ENCODE data around the gene FAM25A. TPM values are rescaled to one million over a fixed set of nuclear protein-coding genes. Genes with fewer than 3 reads are reported as not detected.

FAM25A gene
- total and polyA plus RNA-seq, 2 donors (not counting 3 experiments of a cell fraction or from before 2014, with no cell fraction given): not detected

DNA sequence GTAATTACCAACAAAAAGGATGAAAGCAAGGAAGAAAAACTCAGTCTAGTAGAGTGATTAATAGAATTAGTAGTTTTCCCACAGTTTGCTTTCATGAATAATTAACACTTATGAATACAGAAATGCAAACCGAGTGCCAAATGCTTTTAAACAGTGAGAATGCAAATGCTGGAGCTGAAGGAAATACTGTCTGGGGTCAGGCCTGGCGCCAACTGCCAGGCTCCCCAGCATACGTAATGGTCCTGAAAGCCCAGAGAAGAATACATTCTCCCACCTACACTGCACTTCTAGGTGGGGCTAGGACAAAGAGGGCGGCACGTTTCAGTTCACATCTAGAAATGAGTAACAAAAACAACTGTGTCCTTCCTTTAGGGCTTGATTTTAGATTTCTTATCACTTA is 44.6 kb downstream of the FAM25A start:
- Histone ChIP-seq H3K79me2 (ENCODE audit: control insufficient read depth, insufficient read depth, low read length) (no peaks in the 10 kb centered on the region), H2AFZ (ENCODE audit: low read depth, low read length) (no peak overlapping the region), H3K9ac (replicated peaks; ENCODE audit: extremely low read depth, insufficient read depth, low read length) (no peak overlapping the region), H4K20me1 (replicated peaks; ENCODE audit: control insufficient read depth, extremely low read depth, insufficient read depth, low read length) (no peaks in the 10 kb centered on the region), H3K4me3 (replicated peaks in 1 of 3; ENCODE audit: insufficient read depth in 1 of 3, low read depth in 1 of 3, low read length in 3 of 3) (no peak overlapping the region), H3K27me3 (ENCODE audit: control insufficient read depth in 2 of 2, insufficient read depth in 2 of 2, low read length in 2 of 2) (no peaks in the 10 kb centered on the region), H3K4me2 (ENCODE audit: insufficient read depth, low read length) (no peak overlapping the region), H3K36me3 (ENCODE audit: control insufficient read depth in 2 of 2, extremely low read depth in 1 of 2, insufficient read depth in 2 of 2, low read length in 2 of 2) (peaks cover 10 to 15% of the 10 kb centered on the region in 2 experiments), H3K9me3 (replicated peaks; ENCODE audit: control insufficient read depth, insufficient read depth, low read length) (no peaks in the 10 kb centered on the region), H3K9me1 (replicated peaks; ENCODE audit: control insufficient read depth, extremely low read depth, insufficient read depth, low read length) (no peaks in the 10 kb centered on the region), H3K27ac (ENCODE audit: insufficient read depth, low read depth, low read length) (no peak overlapping the region), H3K4me1 (ENCODE audit: control insufficient read depth, extremely low read depth, insufficient read depth, low read length) (no peaks in the 10 kb centered on the region)
- DNase-seq (ENCODE audit: low read depth, low spot score): no peak
- ChIA-PET POLR2A (no interaction called here), CTCF (no interaction called here)
- intact Hi-C loops (cut with micrococcal nuclease): no loop called here
- dilution Hi-C loops (cut with MboI; ENCODE audit: extremely low pct_ligation_motif_present, low sequenced_read_pairs): no loop called here
- FAIRE-seq: no peak
- no TSS peak for BruUV-seq (replicated peaks)
- TF ChIP-seq GATA2 (IDR thresholded peaks at IDR 0.05; ENCODE audit: insufficient read depth, insufficient read length, low read depth, low read length): no peak
- no peak for TF ChIP-seq EZH2 (IDR thresholded peaks at IDR 0.05; ENCODE audit: borderline replicate concordance, low read depth, low read length, severe bottlenecking)
- no peak for TF ChIP-seq POLR2AphosphoS5 (IDR thresholded peaks at IDR 0.05; ENCODE audit: insufficient read depth, low read depth, low read length)
- TF ChIP-seq, protein P1, sequence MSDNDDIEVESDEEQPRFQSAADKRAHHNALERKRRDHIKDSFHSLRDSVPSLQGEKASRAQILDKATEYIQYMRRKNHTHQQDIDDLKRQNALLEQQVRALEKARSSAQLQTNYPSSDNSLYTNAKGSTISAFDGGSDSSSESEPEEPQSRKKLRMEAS (IDR thresholded peaks at IDR 0.05; ENCODE audit: insufficient read depth, insufficient read length): no peak
- TF ChIP-seq, protein P2, sequence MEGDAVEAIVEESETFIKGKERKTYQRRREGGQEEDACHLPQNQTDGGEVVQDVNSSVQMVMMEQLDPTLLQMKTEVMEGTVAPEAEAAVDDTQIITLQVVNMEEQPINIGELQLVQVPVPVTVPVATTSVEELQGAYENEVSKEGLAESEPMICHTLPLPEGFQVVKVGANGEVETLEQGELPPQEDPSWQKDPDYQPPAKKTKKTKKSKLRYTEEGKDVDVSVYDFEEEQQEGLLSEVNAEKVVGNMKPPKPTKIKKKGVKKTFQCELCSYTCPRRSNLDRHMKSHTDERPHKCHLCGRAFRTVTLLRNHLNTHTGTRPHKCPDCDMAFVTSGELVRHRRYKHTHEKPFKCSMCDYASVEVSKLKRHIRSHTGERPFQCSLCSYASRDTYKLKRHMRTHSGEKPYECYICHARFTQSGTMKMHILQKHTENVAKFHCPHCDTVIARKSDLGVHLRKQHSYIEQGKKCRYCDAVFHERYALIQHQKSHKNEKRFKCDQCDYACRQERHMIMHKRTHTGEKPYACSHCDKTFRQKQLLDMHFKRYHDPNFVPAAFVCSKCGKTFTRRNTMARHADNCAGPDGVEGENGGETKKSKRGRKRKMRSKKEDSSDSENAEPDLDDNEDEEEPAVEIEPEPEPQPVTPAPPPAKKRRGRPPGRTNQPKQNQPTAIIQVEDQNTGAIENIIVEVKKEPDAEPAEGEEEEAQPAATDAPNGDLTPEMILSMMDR (IDR thresholded peaks at IDR 0.05; ENCODE audit: extremely low read depth in 1 of 2, insufficient read depth in 1 of 2, low read depth in 1 of 2, low read length in 2 of 2): no peak
- TF ChIP-seq JUN (IDR thresholded peaks at IDR 0.05; ENCODE audit: borderline replicate concordance, insufficient read depth, insufficient read length, low read depth): no peak
- TF ChIP-seq POLR2A (IDR thresholded peaks at IDR 0.05; ENCODE audit: low read depth, low read length): no peak
- TF ChIP-seq MYC (IDR thresholded peaks at IDR 0.05; ENCODE audit: low read depth, low read length): no peak
- TF ChIP-seq FOS (IDR thresholded peaks at IDR 0.05; ENCODE audit: borderline replicate concordance, insufficient read depth, low read length): no peak
